Activated naive CD8-positive, alpha-beta T cell treated with anti-CD3 and anti-CD28 coated beads for 36 hours (primary cell): ENCODE measurements around the gene WDR33. TPM values are rescaled to one million over a fixed set of nuclear protein-coding genes. Genes with fewer than 3 reads are reported as not detected.

Experiments
- DNase-seq: peaks from one replicate; pipeline ENCODE4 v3.0.0; 2021
- H3K27ac Mint-ChIP-seq: one replicate; pipeline ENCODE4 v1.8.0; 2022; ENCODE audit warnings: mild to moderate bottlenecking, moderate library complexity, mixed read lengths
- H3K27me3 Mint-ChIP-seq: one replicate; pipeline ENCODE4 v1.8.0; 2022; ENCODE audit warnings: mild to moderate bottlenecking, mixed read lengths
- H3K36me3 Mint-ChIP-seq: one replicate; pipeline ENCODE4 v1.8.0; 2021; ENCODE audit warnings: mild to moderate bottlenecking, mixed read lengths
- H3K4me1 Mint-ChIP-seq: one replicate; pipeline ENCODE4 v1.8.0; 2021; ENCODE audit warnings: mixed read lengths
- H3K4me3 Mint-ChIP-seq: one replicate; pipeline ENCODE4 v1.8.0; 2022; ENCODE audit warnings: mild to moderate bottlenecking, moderate library complexity, mixed read lengths
- H3K9me3 Mint-ChIP-seq: one replicate; pipeline ENCODE4 v1.8.0; 2022; ENCODE audit warnings: mixed read lengths
- total RNA-seq, 2 experiments: library from RNA; stranded (reverse); gene quantifications; one replicate each; pipeline ENCODE4 v1.2.3, GENCODE V29; 2021

Gene WDR33
- total RNA-seq, 2 experiments from 2014 or later: 76.5 to 82.5 TPM

DNA sequence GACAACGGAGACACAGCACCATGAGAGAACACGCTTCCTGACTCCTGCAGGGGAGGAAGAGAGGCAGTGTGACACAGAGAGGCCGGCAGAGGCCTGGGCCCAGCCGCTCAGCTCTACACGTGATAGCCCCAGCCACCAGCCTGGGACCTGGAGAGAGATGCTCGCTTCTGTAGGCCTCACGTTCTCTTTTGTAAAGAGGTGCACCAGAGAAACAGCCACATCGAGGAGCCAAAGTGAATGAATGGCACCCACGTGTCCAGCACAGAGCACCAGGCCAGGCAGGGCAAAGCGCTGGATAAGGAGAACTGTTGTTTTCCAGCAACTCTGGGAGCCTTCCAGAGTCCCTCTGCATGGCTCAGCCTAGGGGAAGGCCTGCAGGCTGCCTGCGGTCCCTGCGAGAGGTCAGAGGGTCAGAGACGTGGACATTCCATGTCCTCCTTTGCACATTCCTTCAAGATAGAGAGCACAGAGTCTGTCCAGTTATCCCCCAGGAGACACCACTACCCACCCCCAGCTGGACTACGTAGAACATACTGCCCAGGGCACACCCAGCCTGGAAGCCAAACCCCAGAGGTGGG lies 149.8 kb downstream of the WDR33 start:
- Mint-ChIP-seq H3K4me3 (no peak overlapping the region), H3K36me3 (no peaks in the 10 kb centered on the region), H3K27me3 (peaks cover 44% of the 10 kb centered on the region), H3K9me3 (no peaks in the 10 kb centered on the region), H3K4me1 (peaks cover 3% of the 10 kb centered on the region), H3K27ac (no peak overlapping the region)
- DNase-seq: no peak

GRCh38 chr2:127660291-127660578 lies 150.7 kb downstream of the WDR33 start:
- Mint-ChIP-seq H3K27ac (no peak overlapping the region), H3K4me1 (peaks cover 3% of the 10 kb centered on the region), H3K9me3 (no peaks in the 10 kb centered on the region), H3K27me3 (peaks cover 38% of the 10 kb centered on the region), H3K4me3 (no peak overlapping the region), H3K36me3 (no peaks in the 10 kb centered on the region)
- DNase-seq: no peak

DNA sequence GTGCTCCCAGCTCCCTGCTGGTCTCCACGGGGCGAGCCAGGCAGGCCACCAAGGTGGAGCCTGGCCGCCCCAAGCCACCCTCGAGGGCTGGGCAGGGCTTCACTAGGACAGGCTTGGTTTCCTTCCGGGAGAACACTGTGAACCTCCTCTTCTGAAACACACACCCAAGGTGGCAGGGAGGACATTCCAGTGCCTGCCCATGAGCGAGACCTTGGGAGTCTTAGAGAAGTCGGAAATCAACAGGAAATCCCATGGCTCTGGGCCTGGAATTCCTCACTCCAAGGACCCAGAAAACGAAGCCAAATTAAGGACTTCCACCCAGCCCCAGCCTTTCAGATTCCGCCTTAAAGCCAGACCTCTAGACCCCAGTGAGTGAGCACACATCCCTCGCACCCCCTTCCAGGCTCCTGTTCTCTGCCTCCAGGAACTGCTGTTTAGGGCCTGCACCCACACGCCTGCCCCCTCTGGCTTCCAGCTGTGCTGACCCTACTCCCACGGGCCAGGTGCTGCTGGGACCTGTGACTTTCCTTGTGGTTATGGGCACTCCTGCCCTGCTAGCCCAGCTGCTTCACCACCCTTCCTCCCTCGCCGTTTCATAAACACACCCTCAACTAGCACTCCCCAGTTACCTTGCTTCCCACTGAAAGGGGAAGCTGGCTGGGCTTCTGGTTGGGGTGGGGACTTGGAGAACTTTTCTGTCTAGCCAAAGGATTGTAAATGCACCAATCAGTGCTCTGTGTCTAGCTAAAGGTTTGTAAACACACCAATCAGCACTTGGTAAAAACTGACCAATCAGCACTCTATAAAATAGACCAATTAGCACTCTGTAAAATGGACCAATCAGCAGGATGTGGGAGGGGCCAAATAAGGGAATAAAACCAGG lies 151.3 kb downstream of the WDR33 start:
- Mint-ChIP-seq H3K27ac (no peak overlapping the region), H3K4me3 (no peak overlapping the region), H3K9me3 (no peaks in the 10 kb centered on the region), H3K27me3 (peaks cover 32% of the 10 kb centered on the region), H3K4me1 (peaks cover 3% of the 10 kb centered on the region), H3K36me3 (no peaks in the 10 kb centered on the region)
- no peak for DNase-seq

DNA sequence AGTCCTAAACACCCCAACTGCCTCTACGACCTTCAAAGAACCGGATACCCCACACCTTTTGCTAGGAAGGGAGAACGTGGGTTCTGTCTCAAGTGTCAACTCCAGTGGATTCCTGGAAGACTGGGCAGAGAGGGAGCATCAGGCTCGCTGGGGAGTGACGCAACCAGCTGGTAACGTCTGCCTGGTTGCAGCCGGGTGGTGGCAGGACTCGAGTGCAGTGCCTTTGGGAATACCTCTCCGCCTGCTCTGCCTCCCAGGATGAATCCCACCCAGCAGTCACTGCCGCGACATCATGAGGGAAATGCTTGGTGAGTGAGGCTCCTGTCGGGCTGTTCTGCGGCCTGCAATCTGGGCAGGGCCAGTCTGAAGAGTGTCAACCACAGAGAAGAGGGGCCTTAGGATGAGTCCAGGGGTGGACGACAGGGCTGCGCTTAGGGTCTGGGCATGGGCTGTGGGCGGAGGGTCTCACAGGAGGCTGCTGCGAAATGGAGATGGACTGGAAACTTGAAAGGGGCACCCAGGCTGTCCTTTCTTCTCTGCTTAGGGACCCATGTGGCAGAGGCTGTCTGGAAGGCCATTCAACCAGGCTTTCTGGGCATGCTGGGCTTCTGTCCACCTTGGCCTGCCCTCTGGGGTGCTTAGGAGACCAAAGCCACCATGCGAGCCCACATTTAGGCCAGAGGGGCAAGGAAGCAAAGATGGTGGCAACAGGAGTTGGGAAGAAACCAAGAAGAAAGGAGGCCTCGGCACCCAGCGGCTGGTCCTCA lies 152.1 kb downstream of the WDR33 start:
- Mint-ChIP-seq H3K27me3 (peaks cover 28% of the 10 kb centered on the region), H3K4me1 (peaks cover 3% of the 10 kb centered on the region), H3K36me3 (no peaks in the 10 kb centered on the region), H3K27ac (no peak overlapping the region), H3K4me3 (no peak overlapping the region), H3K9me3 (no peaks in the 10 kb centered on the region)
- no peak for DNase-seq

DNA sequence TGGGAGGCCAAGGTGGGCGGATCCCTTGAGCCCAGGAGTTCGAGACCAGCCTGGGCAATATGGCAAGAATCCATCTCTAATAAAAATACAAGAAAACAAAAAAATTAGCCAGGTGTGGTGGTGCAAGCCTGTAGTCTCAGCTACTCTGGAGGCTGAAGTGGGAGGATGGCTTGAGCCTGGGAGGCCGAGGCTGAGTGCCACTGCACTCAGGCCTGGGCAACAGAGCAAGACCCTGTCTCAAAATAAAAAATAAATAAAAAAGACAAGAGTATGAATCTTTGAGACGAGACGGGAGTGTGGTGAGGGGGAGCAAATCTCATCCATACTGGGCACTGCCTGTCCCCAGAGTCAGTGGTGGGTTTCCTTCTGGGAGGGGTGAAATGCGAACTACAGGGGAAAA lies 152.8 kb downstream of the WDR33 start:
- Mint-ChIP-seq H3K36me3 (no peaks in the 10 kb centered on the region), H3K27me3 (peaks cover 21% of the 10 kb centered on the region), H3K4me3 (no peak overlapping the region), H3K9me3 (no peaks in the 10 kb centered on the region), H3K4me1 (no peaks in the 10 kb centered on the region), H3K27ac (no peak overlapping the region)
- no peak for DNase-seq

- Mint-ChIP-seq H3K4me3 (no peak overlapping the region), H3K4me1 (no peaks in the 10 kb centered on the region), H3K27ac (no peak overlapping the region), H3K9me3 (no peaks in the 10 kb centered on the region), H3K27me3 (peaks cover 14% of the 10 kb centered on the region), H3K36me3 (no peaks in the 10 kb centered on the region)
- no peak for DNase-seq
These were observed 153.8 kb downstream of the WDR33 start for GRCh38 chr2:127657232-127657595.

GRCh38 chr2:127656569-127657231 lies 154.3 kb downstream of the WDR33 start:
- no peaks in the 10 kb centered on the region for H3K4me1 Mint-ChIP-seq
- H3K36me3 Mint-ChIP-seq: no peaks in the 10 kb centered on the region
- H3K27ac Mint-ChIP-seq: no peak overlapping the region
- DNase-seq: no peak
- H3K27me3 Mint-ChIP-seq: peaks cover 11% of the 10 kb centered on the region
- no peaks in the 10 kb centered on the region for H3K9me3 Mint-ChIP-seq
- H3K4me3 Mint-ChIP-seq: no peak overlapping the region

DNA sequence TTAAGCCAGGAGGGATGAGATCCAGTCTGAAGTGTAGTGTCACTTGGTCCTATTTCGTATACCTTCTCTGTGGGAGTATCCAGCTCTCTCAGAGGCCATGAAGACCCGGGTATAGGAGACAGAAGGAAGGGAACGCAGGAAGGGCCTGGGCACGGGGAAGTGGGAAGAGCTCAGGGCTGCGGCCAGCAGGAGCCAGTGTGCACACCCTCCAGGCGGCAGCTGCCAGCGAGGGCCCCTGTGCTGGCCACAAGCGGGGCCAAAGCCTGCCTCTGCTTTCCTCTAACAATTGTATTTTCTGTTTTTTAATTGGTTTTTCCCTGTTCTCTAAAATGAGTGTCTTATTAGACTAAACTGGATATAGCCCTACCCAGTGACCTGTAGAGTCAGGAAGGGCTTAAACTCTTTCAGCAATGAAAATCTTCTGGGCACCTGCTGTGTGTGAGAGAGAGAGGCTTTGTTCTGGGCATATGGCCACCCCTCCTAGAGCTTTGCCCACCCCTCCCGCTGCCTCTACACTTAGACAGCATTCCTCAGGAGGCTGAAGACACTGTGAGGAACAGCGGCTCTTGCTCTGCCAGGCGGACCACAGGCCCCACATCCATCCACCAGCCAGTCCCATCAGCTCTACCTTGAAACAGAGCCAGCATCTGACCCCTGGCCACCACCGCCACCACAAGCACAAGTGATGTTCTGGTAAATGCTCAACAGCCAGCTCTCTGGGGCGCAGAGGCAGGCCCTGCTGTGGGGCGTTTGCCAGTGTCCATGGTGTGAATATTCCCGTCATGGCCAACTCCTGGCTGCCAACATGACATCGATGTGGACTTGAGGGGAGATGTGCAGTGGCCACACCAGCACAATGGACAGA lies 155.5 kb downstream of the WDR33 start:
- H3K27ac Mint-ChIP-seq: no peak overlapping the region
- DNase-seq: no peak
- H3K9me3 Mint-ChIP-seq: no peaks in the 10 kb centered on the region
- no peaks in the 10 kb centered on the region for H3K4me1 Mint-ChIP-seq
- H3K36me3 Mint-ChIP-seq: no peaks in the 10 kb centered on the region
- peaks cover 6% of the 10 kb centered on the region for H3K27me3 Mint-ChIP-seq
- no peak overlapping the region for H3K4me3 Mint-ChIP-seq

GRCh38 chr2:127654838-127655175 lies 156.2 kb downstream of the WDR33 start:
- no peak overlapping the region for H3K27ac Mint-ChIP-seq
- H3K9me3 Mint-ChIP-seq: no peaks in the 10 kb centered on the region
- H3K4me3 Mint-ChIP-seq: no peak overlapping the region
- DNase-seq: no peak
- peaks cover 1% of the 10 kb centered on the region for H3K27me3 Mint-ChIP-seq
- no peaks in the 10 kb centered on the region for H3K36me3 Mint-ChIP-seq
- H3K4me1 Mint-ChIP-seq: peaks cover 1% of the 10 kb centered on the region

DNA sequence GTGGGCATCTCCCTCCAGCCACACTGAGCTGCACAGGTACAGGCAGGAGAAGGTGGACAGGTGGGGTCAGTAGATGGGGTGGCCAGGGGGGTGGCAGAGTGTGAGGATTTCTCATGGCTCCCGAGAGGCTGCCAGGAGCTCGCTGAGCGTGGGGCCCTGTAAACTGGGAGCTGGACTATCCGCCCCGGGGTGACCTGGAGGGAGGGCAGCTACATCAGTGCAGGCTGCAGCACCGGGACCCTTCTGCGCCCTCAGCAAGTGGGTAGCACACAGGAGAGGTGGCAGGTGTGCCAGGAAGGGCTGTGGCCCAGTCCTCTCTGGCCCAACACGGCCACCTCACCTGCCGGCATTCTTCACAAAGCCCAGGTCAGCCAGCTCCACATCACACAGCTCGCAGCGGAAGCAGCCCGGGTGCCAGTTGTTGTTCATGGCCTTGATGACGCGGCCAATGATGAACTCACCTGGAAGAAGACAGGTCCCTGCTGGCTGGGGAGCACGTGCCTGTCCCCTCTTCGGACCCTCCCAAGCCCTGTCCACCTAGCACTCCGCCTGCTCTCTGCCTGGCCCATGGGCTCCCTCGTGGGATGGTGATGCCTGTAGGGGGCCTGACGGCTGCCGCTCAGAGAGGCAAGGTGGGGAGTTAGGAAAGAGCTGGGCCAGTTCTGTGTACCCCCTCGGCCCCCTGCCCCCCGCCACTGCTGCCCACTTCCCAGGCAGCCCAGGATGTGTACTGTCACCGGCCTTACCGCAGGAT lies 156.7 kb downstream of the WDR33 start:
- H3K27ac Mint-ChIP-seq: no peak overlapping the region
- H3K4me3 Mint-ChIP-seq: no peak overlapping the region
- H3K9me3 Mint-ChIP-seq: no peaks in the 10 kb centered on the region
- no peaks in the 10 kb centered on the region for H3K36me3 Mint-ChIP-seq
- peaks cover 5% of the 10 kb centered on the region for H3K4me1 Mint-ChIP-seq
- DNase-seq: no peak
- H3K27me3 Mint-ChIP-seq: no peaks in the 10 kb centered on the region

GRCh38 chr2:127653421-127654083 lies 157.4 kb downstream of the WDR33 start:
- Mint-ChIP-seq H3K27me3 (no peaks in the 10 kb centered on the region), H3K36me3 (no peaks in the 10 kb centered on the region), H3K27ac (peak overlapping the region; percentile 14), H3K4me1 (peaks cover 5% of the 10 kb centered on the region), H3K4me3 (no peak overlapping the region), H3K9me3 (no peaks in the 10 kb centered on the region)
- no peak for DNase-seq

DNA sequence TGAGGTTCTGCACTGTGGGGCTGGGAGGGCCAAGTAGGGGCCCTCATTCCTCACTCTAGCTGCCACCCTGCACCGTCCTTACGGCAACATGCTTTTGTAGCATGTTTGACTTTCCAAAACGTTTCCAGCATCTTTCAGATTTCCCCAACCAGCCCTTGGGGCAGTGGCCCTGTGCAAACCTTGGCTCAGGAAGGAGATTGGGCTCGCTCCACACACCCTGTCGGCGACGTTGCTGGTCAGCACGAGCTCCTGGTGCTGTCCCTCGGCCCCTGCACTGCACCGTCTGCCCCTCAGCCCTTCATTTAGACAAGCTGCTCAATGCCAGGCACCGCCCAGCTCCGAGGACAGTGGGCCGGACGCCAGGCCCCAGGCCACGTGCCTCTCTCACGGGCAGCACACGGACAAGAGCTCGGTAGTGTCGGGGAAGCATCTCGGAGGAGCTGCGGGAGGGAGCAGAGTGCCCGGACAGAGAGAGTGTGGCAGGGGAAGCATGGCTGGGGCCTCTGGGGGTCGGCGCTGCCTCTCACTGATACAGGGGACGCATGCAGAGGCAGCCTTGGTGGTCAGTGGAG lies 158.1 kb downstream of the WDR33 start:
- Mint-ChIP-seq H3K4me1 (peaks cover 7% of the 10 kb centered on the region), H3K27me3 (no peaks in the 10 kb centered on the region), H3K27ac (no peak overlapping the region), H3K4me3 (no peak overlapping the region), H3K9me3 (no peaks in the 10 kb centered on the region), H3K36me3 (no peaks in the 10 kb centered on the region)
- DNase-seq: no peak

- Mint-ChIP-seq H3K36me3 (no peaks in the 10 kb centered on the region), H3K27ac (no peak overlapping the region), H3K4me3 (no peak overlapping the region), H3K4me1 (peaks cover 11% of the 10 kb centered on the region), H3K9me3 (no peaks in the 10 kb centered on the region), H3K27me3 (no peaks in the 10 kb centered on the region)
- no peak for DNase-seq
These were observed 158.9 kb downstream of the WDR33 start for GRCh38 chr2:127651971-127652550.
